Bronchial smooth muscle cell (primary cell): ENCODE data around the gene ZSWIM6. TPM values are rescaled to one million over a fixed set of nuclear protein-coding genes. Genes with fewer than 3 reads are reported as not detected.

Experiments used
- total RNA-seq: library from RNA; depleted of rRNA; stranded (reverse); fragments of >200 nt; gene quantifications from 2 replicates; pipeline ENCODE4 v1.2.1, GENCODE V29; 2014

Gene ZSWIM6
- 7.9 and 10.9 TPM in 2 replicates for total RNA-seq

GRCh38 chr5:61331407-61332357, at the start of gene ZSWIM6:
ZSWIM6 (plus strand) TSS chr5:61332258; CDS start chr5:61332273, 15 bp downstream.

Other genes starting within 250 kb of the ZSWIM6 start
- gene SMIM15, start 169.8 kb upstream of the ZSWIM6 start, total RNA-seq, result 36.6 and 84.0 TPM in 2 replicates